GM23338 (cell line): ENCODE measurements around the gene MKNK2. TPM values are rescaled to one million over a fixed set of nuclear protein-coding genes. Genes with fewer than 3 reads are reported as not detected.

Experiments
- ATAC-seq: fragments of 200-7000 bp; cut with Tn5 transposase; 3 replicates; pipeline ENCODE4 v1.9.1; 2020
- DNase-seq: peaks from one replicate; pipeline ENCODE4 v3.0.0-alpha.2; 2015; ENCODE audit warnings: low spot score
- H2AFZ ChIP-seq: fragments of 200-600 bp; sonication (generic); 2 replicates; pipeline ENCODE4 v1.8.0; 2016; ENCODE audit warnings: antibody characterized with exemption, mild to moderate bottlenecking, moderate library complexity
- H3F3A ChIP-seq: fragments of 200-600 bp; sonication (generic); replicated peaks from 2 replicates; pipeline ENCODE4 v1.8.0; 2017; ENCODE audit warnings: antibody characterized with exemption, mixed run types, low read depth
- H3K27ac ChIP-seq: fragments of 200-600 bp; sonication (generic); 2 replicates; pipeline ENCODE4 v1.6.1; 2016; ENCODE audit warnings: low read depth
- H3K27me3 ChIP-seq: fragments of 200-600 bp; sonication (generic); 2 replicates; pipeline ENCODE4 v1.8.0; 2016; ENCODE audit warnings: mild to moderate bottlenecking, mixed run types, moderate library complexity; ENCODE audit not compliant: insufficient read depth
- H3K36me3 ChIP-seq: fragments of 200-600 bp; sonication (generic); 2 replicates; pipeline ENCODE4 v1.8.0; 2016; ENCODE audit warnings: mild to moderate bottlenecking; ENCODE audit not compliant: insufficient read depth
- H3K4me1 ChIP-seq: fragments of 200-600 bp; sonication (generic); 2 replicates; pipeline ENCODE4 v1.8.0; 2016; ENCODE audit warnings: mild to moderate bottlenecking, moderate library complexity; ENCODE audit not compliant: insufficient read depth
- H3K4me2 ChIP-seq: fragments of 200-600 bp; sonication (generic); 2 replicates; pipeline ENCODE4 v1.7.1; 2017; ENCODE audit warnings: mixed run types
- H3K4me3 ChIP-seq: fragments of 200-600 bp; sonication (generic); 2 replicates; pipeline ENCODE4 v1.6.1; 2016; ENCODE audit warnings: mixed run types
- H3K79me2 ChIP-seq: fragments of 200-600 bp; sonication (generic); replicated peaks from 2 replicates; pipeline ENCODE4 v1.8.0; 2017; ENCODE audit warnings: mild to moderate bottlenecking; ENCODE audit not compliant: insufficient read depth
- H3K9me2 ChIP-seq: fragments of 200-600 bp; sonication (generic); 2 replicates; pipeline ENCODE4 v1.8.0; 2017; ENCODE audit not compliant: insufficient read depth
- H4K20me1 ChIP-seq: fragments of 200-600 bp; sonication (generic); replicated peaks from 2 replicates; pipeline ENCODE4 v1.8.0; 2017; ENCODE audit warnings: mild to moderate bottlenecking; ENCODE audit not compliant: insufficient read depth
- H3K27ac Mint-ChIP-seq: 2 replicates; pipeline ENCODE4 v1.8.0; 2020; ENCODE audit warnings: inconsistent platforms, mild to moderate bottlenecking, moderate library complexity, mixed read lengths
- H3K27me3 Mint-ChIP-seq: 3 replicates; pipeline ENCODE4 v1.8.0; 2022; ENCODE audit warnings: low read depth, mild to moderate bottlenecking, moderate library complexity, mixed read lengths, inconsistent platforms; ENCODE audit not compliant: insufficient read depth, poor library complexity
- H3K36me3 Mint-ChIP-seq: 3 replicates; pipeline ENCODE4 v1.8.0; 2021; ENCODE audit warnings: low read depth, mild to moderate bottlenecking, inconsistent platforms, moderate library complexity, mixed read lengths
- H3K4me1 Mint-ChIP-seq: 3 replicates; pipeline ENCODE4 v1.8.0; 2020; ENCODE audit warnings: mild to moderate bottlenecking, inconsistent platforms, mixed read lengths
- H3K4me3 Mint-ChIP-seq: 3 replicates; pipeline ENCODE4 v1.8.0; 2021; ENCODE audit warnings: moderate library complexity, mild to moderate bottlenecking, inconsistent platforms, mixed read lengths
- H3K9me3 Mint-ChIP-seq: 3 replicates; pipeline ENCODE4 v1.8.0; 2020; ENCODE audit warnings: moderate library complexity, mild to moderate bottlenecking, inconsistent platforms, mixed read lengths
- CREB1 ChIP-seq: fragments of 250-450 bp; sonication (Bioruptor Pico); IDR thresholded peaks from 2 replicates; pipeline ENCODE4 v1.5.0; 2020; ENCODE audit warnings: low read depth, mild to moderate bottlenecking, moderate library complexity
- CTCF ChIP-seq, 2 experiments: fragments of 200-600 bp in 1 of 2; sonication (generic) in 1 of 2; conservative IDR thresholded peaks; 2 replicates each; pipeline versions ENCODE4 v1.5.1 to v1.6.1; 2016 to 2017; ENCODE audit warnings: antibody characterized with exemption in 2 of 2, low read depth in 2 of 2, mild to moderate bottlenecking in 2 of 2, moderate library complexity in 1 of 2
- EZH2 ChIP-seq: fragments of 200-600 bp; sonication (generic); IDR thresholded peaks from one replicate; pipeline ENCODE4 v1.8.0; 2017; ENCODE audit warnings: antibody characterized with exemption, mild to moderate bottlenecking, low read depth; ENCODE audit not compliant: unreplicated experiment
- JUNB ChIP-seq: IDR thresholded peaks from one replicate; pipeline ENCODE4 v1.6.1; 2016; ENCODE audit warnings: antibody characterized with exemption; ENCODE audit not compliant: unreplicated experiment
- NANOG ChIP-seq: IDR thresholded peaks from 2 replicates; pipeline ENCODE4 v1.6.1; 2016; ENCODE audit warnings: antibody characterized with exemption, borderline replicate concordance
- POLR2AphosphoS5 ChIP-seq: IDR thresholded peaks from 2 replicates; pipeline ENCODE4 v1.6.1; 2016; ENCODE audit warnings: antibody characterized with exemption, low read depth
- REST ChIP-seq: IDR thresholded peaks from one replicate; pipeline ENCODE4 v1.6.1; 2018; ENCODE audit warnings: antibody characterized with exemption; ENCODE audit not compliant: unreplicated experiment
- STAT1 ChIP-seq: IDR thresholded peaks from one replicate; pipeline ENCODE4 v1.6.1; 2016; ENCODE audit warnings: antibody characterized with exemption; ENCODE audit not compliant: unreplicated experiment
- ZNF331 ChIP-seq: fragments of 250-450 bp; sonication (Bioruptor Pico); IDR thresholded peaks from 2 replicates; pipeline ENCODE4 v1.5.0; 2020; ENCODE audit warnings: low read depth, mild to moderate bottlenecking, moderate library complexity
- polyA plus RNA-seq: library from polyadenylated mRNA; unstranded; fragments of >200 nt; fragmentation: Nextera tagmentation; extraction: Ambion mirVana; gene quantifications from 2 replicates; pipeline ENCODE4 v1.2.1, GENCODE V29; 2016
- total RNA-seq: library from RNA; depleted of rRNA; stranded (reverse); fragments of >200 nt; shearing (Covaris generic); gene quantifications from 2 replicates; pipeline ENCODE4 v1.2.3, GENCODE V29; 2014

The MKNK2 gene
- total and polyA plus RNA-seq, 2 experiments from 2014 or later, result 71.0 to 159 TPM

DNA sequence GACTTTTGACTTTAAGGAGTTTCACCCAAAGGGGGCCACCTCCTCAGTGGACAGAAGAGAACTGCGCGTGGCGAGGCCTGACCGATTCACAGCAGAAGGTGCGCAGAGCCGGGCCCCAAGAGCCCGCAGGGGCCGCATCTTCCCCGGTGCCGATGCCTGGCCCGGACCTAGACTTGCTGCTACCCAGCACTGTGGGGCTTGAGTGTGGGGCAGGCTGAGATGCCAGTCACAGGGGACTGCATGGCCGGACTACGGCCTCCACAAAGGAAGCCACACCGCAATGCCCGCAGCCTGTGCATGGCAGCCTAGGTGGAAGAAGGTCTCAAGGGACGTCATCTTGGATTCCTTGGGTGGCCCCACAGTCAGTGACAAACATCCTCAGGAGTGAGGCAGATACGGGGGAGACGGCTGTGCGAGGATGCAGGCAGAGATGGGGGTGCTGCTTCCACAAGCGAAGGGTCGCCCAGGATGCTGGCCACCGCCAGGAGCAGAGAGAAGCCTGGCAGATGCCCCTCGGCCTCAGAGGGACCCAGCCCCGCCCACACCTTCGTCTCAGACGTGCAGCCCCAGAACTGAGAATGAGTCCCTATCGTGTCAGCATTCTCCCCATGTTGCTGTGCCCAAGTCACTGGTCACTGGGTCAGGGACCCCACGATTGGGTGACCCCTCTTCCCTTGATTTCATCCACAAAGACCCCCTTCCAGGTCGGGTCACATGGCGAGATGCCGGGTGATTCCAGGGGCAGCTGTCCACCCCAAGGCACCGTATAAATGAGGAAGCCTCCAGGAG lies 28.2 kb upstream of the MKNK2 start (continued):
- no peak for TF ChIP-seq REST

GRCh38 chr19:2077833-2078619 lies 27.0 kb upstream of the MKNK2 start:
- H3K36me3 Mint-ChIP-seq, result no peaks in the 10 kb centered on the region
- no peaks in the 10 kb centered on the region for H3K9me2 ChIP-seq
- no peak overlapping the region for H3K4me2 ChIP-seq
- H3K4me1 ChIP-seq, result no peaks in the 10 kb centered on the region
- H3K4me1 Mint-ChIP-seq, result no peaks in the 10 kb centered on the region
- peaks cover 8% of the 10 kb centered on the region for H3K27me3 Mint-ChIP-seq
- H3K9me3 Mint-ChIP-seq, result no peaks in the 10 kb centered on the region
- ATAC-seq (no peak), DNase-seq (no peak)
- no peaks in the 10 kb centered on the region for H3K27me3 ChIP-seq
- no peaks in the 10 kb centered on the region for H4K20me1 ChIP-seq
- TF ChIP-seq ZNF331 (CRISPR knock-in tag), result no peak
- TF ChIP-seq EZH2, result no peak
- TF ChIP-seq CTCF (conservative IDR thresholded peaks at IDR 0.05; ENCODE audit: low read depth in 2 of 2), result no peak
- no peak for TF ChIP-seq REST
- TF ChIP-seq CREB1 (CRISPR knock-in tag), result no peak
- TF ChIP-seq NANOG, result no peak
- no peak for TF ChIP-seq JUNB
- no peak for TF ChIP-seq STAT1
- TF ChIP-seq POLR2AphosphoS5, result no peak
- no peaks in the 10 kb centered on the region for H3F3A ChIP-seq
- H3K27ac Mint-ChIP-seq, result no peak overlapping the region
- H3K4me3 ChIP-seq, result no peak overlapping the region
- H2AFZ ChIP-seq, result no peak overlapping the region
- H3K79me2 ChIP-seq, result no peaks in the 10 kb centered on the region
- H3K27ac ChIP-seq, result no peak overlapping the region
- H3K4me3 Mint-ChIP-seq, result no peak overlapping the region
- no peaks in the 10 kb centered on the region; the same call in 1 of the 2 replicates for H3K36me3 ChIP-seq
